Measurements from ENCODE around the gene RNF38.

The RNF38 gene

GRCh38 chr9:36407122-36407723 is 7.2 kb upstream of the RNF38 start (continued):
- TF ChIP-seq BCL6B (tag by site-specific recombination; IDR thresholded peaks at IDR 0.05) (no peak), ZBTB7A (tag by site-specific recombination; IDR thresholded peaks at IDR 0.05; ENCODE audit: low read depth) (no peak), ZNF639 (tag by site-specific recombination; IDR thresholded peaks at IDR 0.05) (no peak), ZNF394 (tag by site-specific recombination; IDR thresholded peaks at IDR 0.05; ENCODE audit: borderline replicate concordance) (no peak), CTCF (tag by site-specific recombination; IDR thresholded peaks at IDR 0.05) (peak; percentile 66), GFI1B (tag by site-specific recombination; IDR thresholded peaks at IDR 0.05) (no peak), ZNF580 (tag by site-specific recombination; IDR thresholded peaks at IDR 0.05) (no peak), PRDM10 (tag by site-specific recombination; IDR thresholded peaks at IDR 0.05) (peak; percentile 79), ZNF660 (tag by site-specific recombination; IDR thresholded peaks at IDR 0.05) (no peak), ZNF114 (tag by site-specific recombination; IDR thresholded peaks at IDR 0.05) (no peak), ZNF548 (tag by site-specific recombination; IDR thresholded peaks at IDR 0.05) (no peak), EGR2 (tag by site-specific recombination; IDR thresholded peaks at IDR 0.05; ENCODE audit: low read depth) (no peak), ZNF785 (tag by site-specific recombination; IDR thresholded peaks at IDR 0.05) (no peak), YY2 (tag by site-specific recombination; IDR thresholded peaks at IDR 0.05) (no peak), ZNF629 (tag by site-specific recombination; IDR thresholded peaks at IDR 0.05) (no peak), ZNF645 (tag by site-specific recombination; IDR thresholded peaks at IDR 0.05) (no peak), PRDM4 (tag by site-specific recombination; IDR thresholded peaks at IDR 0.05) (no peak), ZNF654 (tag by site-specific recombination; IDR thresholded peaks at IDR 0.05; ENCODE audit: low read depth) (peak; percentile 88), ZNF623 (tag by site-specific recombination; IDR thresholded peaks at IDR 0.05) (no peak), ZNF585B (tag by site-specific recombination; IDR thresholded peaks at IDR 0.05) (no peak), ZNF248 (tag by site-specific recombination; IDR thresholded peaks at IDR 0.05) (no peak), ZNF48 (tag by site-specific recombination; IDR thresholded peaks at IDR 0.05) (no peak)

Measured in HEK293 (cell line).